HG03439 (cell line): ENCODE results near the gene RCOR2.

ENCODE experiments used
- ATAC-seq: cut with Tn5 transposase; IDR thresholded peaks from one replicate; pipeline ENCODE4 v1.9.1; 2021; ENCODE audit warnings: mild to moderate bottlenecking, moderate library complexity; ENCODE audit not compliant: unreplicated experiment

Gene RCOR2

GRCh38 chr11:63923319-63923718 lies 6.4 kb upstream of the RCOR2 start:
- ATAC-seq, result no peak

- no peak for ATAC-seq
These were observed 5.8 kb upstream of the RCOR2 start for GRCh38 chr11:63922673-63923192.

- ATAC-seq, result no peak
These were observed 4.0 kb upstream of the RCOR2 start for GRCh38 chr11:63920939-63921417.

- no peak for ATAC-seq
These were observed 3.4 kb upstream of the RCOR2 start for GRCh38 chr11:63920126-63920938.

- no peak for ATAC-seq
These were observed 2.5 kb upstream of the RCOR2 start for GRCh38 chr11:63919267-63920125.

- no peak for ATAC-seq
These were observed 1.7 kb upstream of the RCOR2 start for GRCh38 chr11:63918507-63919191.

GRCh38 chr11:63917692-63918506 lies 935 bp upstream of the RCOR2 start:
- no peak for ATAC-seq

GRCh38 chr11:63915961-63916836 lies 765 bp downstream of the RCOR2 start:
- no peak for ATAC-seq

- ATAC-seq, result no peak
These were observed 1.9 kb downstream of the RCOR2 start for GRCh38 chr11:63914896-63915691.

- ATAC-seq, result no peak
These were observed 2.8 kb downstream of the RCOR2 start for GRCh38 chr11:63913866-63914830.

GRCh38 chr11:63912678-63913077 lies 4.3 kb downstream of the RCOR2 start:
- no peak for ATAC-seq

GRCh38 chr11:63911876-63912275 lies 5.1 kb downstream of the RCOR2 start:
- ATAC-seq, result no peak

- no peak for ATAC-seq
These were observed 5.5 kb downstream of the RCOR2 start for GRCh38 chr11:63911440-63911839.

GRCh38 chr11:63910675-63911074 lies 6.3 kb downstream of the RCOR2 start:
- no peak for ATAC-seq

- ATAC-seq, result no peak
These were observed 7.1 kb downstream of the RCOR2 start for GRCh38 chr11:63909591-63910506.
